GM18867 (cell line): ENCODE data around the gene NET1.
"Not testable (repeated sequence)": the region's sequence is repeated elsewhere in the genome, so short reads cannot be mapped to it uniquely, and the experiment has no call there.

Source experiments
- ATAC-seq: cut with Tn5 transposase; IDR thresholded peaks from one replicate; pipeline ENCODE4 v1.9.1; 2021; ENCODE audit warnings: mild to moderate bottlenecking, moderate library complexity; ENCODE audit not compliant: unreplicated experiment

Gene NET1

GRCh38 chr10:5396556-5397300 lies 15.6 kb upstream of the NET1 start:
- ATAC-seq: no peak

DNA sequence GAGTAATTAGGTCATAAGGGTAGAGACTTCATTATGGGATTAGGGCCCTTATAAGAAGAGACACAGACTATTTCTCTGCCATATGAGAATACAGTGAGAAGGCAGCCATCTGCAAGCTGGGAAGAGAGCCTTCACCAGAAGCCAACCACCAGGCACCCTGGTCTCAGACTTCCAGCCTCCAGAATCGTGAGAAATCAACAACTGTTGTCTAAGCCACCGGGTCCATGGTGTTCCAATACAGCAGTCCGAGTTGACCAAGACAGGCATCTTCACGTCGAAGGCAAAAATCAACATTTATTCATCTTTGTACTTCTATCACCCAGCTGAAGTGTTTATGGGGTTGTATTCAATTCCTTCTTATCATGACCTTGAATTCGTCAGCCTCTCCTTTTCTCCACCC lies 13.0 kb upstream of the NET1 start:
- ATAC-seq: no peak

GRCh38 chr10:5400468-5401240 lies 11.7 kb upstream of the NET1 start:
- ATAC-seq: no peak

GRCh38 chr10:5402798-5403197 lies 9.6 kb upstream of the NET1 start:
- no peak for ATAC-seq

- ATAC-seq: no peak
These were observed 7.9 kb upstream of the NET1 start, which contains the start of gene TUBAL3 for GRCh38 chr10:5404208-5405041. Gene TUBAL3, minus strand, starts transcription at chr10:5404828. Its CDS starts 36 bp downstream, at chr10:5404792.

- ATAC-seq: no peak
These were observed 5.4 kb upstream of the NET1 start for GRCh38 chr10:5406918-5407317.

DNA sequence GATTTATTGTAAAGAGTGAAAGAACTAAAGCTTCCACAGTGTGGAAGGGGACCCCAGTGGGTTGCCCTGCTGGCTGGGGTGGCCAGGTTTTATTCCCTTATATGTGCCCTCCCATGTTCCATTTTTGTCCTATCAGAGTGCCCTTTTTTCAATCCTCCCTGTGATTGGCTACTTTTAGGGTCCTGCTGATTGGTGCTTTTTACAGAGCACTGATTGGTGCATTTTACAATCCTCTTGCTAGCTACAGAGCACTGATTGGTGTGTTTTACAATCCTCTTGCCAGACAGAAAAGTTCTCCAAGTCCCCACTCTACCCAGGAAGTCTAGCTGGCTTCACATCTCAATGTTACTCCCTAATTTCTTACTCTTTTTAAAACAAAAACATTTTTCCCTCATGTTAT lies 1.6 kb upstream of the NET1 start:
- ATAC-seq: not testable (repeated sequence)

DNA sequence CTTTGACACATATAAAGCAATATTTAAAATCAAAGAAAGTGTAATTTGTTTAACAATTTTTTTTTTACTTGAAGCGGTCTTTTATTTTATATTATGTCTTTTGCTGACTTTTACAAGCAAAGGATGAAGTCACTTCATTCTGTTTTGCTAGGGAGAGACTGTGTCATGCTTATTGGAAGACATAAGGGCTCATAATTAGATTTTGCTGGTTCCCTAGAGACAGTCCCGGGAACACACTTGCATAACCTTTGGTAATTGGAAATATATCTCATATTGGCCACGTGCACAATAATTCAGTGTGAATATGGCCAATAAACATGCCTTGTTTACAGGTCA lies 448 bp upstream of the NET1 start:
- no peak for ATAC-seq

DNA sequence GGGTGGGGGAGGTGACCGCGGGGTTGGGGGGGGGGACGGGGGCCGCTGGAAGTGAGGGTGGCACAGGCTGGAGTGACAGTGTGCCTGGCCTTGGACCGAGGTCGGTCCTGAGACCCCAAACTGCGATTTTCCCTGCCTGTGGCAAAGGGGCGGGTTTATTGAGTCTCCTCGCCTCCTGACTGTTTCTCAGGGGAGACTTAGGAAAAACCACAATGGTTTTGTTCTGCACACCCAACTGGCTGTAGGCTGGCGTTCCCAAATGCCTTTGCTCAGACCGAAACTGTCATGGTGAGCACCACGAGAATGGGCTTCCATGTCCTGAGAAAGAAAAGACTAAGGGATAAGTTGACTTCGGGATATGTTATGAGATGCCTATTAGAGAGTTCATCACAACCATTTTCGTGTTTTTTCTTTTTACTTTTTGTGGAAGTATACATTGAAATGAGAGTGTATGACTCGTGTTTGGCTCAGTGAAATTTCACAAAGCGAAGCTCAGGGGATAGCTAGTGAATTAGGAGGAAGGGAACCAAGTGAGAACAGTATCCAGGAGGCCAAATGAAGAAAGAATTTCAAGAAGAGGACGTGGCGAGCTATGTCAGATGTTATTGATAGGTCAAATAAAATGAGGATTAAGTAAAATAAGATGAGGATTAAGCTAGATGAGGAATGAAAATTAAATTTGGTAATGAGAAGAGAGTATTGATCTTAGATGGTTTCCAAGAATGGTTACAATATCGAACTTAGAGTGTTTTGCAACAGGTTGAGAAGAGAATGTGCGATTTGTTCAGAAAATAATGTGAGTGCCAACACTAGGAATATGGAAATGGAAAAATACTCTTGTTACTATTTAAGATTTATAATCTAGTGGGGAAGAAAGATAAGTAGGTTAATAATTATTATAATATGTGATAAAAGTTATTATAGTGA lies 918 bp downstream of the NET1 start:
- no peak for ATAC-seq

- ATAC-seq: no peak
These were observed 4.6 kb downstream of the NET1 start for GRCh38 chr10:5416981-5417380.

DNA sequence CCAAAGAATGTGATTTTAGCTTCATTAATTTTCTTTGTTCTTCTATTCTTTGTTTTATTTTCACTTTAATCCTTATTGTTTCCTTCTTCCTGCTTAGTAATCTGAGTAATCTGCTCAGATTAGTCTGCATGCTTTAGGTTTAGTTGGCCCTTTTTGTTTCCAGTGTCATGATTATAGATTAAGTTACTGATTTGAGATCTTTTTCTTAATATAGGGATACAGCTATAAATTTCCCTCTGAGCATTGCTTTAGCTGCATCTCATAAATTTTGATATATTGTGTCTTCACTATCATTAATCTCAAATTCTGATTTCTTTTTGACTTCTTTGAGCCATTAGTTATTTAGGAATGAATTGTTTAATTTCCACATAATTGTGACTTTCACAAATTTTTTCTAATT lies 6.2 kb downstream of the NET1 start:
- no peak for ATAC-seq

DNA sequence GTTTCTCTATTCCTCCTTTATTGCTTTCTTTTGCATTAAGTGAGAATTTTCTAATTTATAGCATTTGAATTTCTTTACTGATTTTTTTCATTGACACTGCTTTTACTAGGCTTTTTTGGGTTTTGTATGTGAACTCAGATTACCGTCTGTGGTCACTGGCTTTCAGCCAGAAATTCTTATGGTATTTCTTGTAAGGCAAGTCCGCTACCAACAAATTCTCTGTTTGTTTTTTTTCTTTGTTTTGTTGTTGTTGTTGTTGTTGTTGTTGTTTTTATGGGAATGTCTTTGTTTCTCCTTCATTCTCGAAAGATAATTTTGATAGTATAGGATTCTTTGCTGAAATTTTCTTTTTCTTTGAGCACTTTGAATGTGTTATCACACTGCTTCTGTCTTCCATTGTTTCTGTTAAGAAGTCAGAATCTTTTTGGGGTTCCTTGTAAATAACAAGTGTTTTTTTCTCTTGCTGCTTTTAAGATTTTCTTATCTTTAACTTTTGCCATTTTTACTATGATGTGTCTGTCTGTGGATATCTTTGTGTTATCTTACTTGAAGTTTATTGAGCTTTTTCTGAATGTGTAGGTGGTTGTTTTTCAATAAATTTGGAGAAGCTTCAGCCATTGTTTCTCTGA lies 7.2 kb downstream of the NET1 start:
- ATAC-seq: no peak

- ATAC-seq: no peak
These were observed 11.4 kb downstream of the NET1 start for GRCh38 chr10:5423771-5424170.

GRCh38 chr10:5424751-5425150 lies 12.4 kb downstream of the NET1 start:
- no peak for ATAC-seq

DNA sequence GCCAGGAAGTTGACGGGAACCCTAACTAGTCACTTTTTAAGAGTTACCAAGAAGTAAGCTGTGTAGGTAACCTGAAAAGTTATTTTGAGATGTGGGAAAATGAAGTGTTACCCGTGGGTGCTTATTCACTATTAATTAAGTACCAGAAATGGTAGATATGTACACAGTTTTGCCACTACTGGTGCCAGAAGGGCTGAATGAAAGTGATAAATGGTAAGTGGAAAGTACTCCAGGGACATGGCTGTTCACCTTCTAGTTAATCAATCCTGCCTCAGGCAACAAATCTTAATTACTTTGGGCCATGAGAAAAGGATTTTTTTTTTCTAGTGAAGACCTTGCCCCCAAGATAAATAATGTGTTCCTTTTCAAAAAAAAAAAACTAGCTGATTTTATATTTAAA lies 15.8 kb downstream of the NET1 start:
- ATAC-seq: no peak

DNA sequence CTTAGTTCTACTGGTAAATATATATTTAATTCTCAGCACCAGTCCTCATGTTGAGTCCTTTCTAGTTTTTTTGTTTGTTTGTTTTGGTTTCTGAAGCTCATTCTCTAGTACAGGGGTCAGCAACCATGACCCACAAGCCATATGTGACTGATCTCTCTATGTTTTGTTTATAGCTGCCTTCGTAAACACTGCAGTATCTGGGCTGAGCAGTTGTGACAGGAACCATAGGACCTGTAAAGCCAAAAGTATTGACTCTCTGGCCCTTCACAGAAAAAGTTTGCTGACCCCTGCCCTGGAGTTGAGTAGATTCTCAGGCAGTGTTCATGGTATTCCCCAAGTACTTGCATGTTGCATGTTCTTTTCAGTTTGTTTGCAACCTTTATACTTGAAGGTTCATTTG lies 20.8 kb downstream of the NET1 start:
- ATAC-seq: no peak

DNA sequence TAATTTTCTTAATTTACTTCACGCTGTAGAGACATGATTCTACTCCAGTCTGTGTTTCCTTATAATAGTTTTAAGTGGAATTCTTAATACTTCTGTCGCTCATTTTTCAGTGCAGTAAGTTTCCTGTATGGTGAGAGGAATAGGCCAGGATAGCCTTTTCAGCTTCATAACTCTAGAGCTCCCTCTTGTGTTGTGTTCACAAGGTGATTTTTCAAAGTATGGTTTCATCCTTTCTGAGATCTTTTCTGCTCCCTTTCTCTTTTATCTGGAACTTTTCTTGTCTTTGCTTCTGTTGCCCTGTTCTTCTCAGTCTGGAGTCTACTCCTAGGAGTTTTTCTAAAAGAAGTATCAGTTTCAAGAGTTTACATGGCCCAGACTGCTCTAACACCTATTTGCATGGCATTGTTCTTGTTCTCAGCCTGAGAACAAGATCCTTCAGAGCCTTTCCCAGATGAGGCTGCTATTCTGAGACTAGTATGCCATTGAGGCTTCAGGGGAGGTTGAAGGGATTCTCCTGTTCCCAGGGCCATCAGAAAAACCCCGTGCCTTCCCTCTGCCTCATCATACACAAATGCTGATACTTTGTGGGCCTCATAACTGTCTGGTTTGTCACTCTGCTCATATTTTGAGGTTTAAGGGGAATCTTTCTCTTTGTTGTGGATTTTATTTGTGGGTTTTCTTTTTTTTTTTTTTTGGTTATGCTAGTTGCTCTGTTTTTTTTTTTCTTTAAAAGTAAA lies 21.8 kb downstream of the NET1 start:
- peak; percentile 68 for ATAC-seq

DNA sequence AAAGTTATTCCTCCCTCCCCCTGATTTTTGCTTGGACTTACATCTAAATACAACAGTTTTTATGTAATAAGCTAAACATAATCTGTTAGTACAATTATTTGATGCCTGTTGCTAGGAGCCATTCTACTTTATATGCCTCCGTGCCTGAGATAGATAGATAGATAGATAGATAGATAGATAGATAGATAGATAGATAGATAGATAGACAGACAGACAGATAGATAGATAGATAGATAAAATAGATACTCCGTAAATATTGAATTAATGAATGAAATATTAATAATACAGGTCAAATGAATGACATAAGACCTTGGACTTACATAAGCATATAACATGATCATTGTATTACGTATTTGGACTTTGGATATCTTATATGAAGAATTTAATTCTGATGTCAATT lies 23.0 kb downstream of the NET1 start:
- ATAC-seq: no peak

DNA sequence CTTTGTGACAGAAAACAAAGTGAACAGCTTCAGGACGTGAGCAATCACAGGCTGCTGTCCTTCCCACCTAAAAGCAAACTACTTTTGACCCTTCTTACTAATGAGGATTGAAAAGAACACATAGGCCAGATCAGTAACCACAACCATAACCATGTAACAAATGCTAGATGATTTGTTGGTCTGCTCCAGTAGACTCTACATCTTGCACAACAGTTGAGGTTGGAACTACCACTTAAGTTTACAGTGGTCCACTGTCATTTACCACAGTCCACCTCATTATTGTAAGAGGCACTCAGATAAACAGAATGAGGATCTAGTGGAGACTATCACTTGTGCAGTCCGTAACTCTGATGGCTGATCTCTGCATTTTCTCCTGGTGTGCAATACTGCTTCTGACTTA lies 27.8 kb downstream of the NET1 start:
- ATAC-seq: no peak
